Stomach (tissue), 4 donors: ENCODE data around the gene STK39.

Source experiments
- CTCF ChIP-seq, 7 experiments: fragments of 450-650 bp in 4 of 7; fragments of 200-600 bp in 3 of 7; sonication (generic) in 3 of 7; IDR thresholded peaks; one replicate each; pipeline ENCODE4 v1.5.1; 2016 to 2019; ENCODE audit warnings: antibody characterized with exemption in 7 of 7, control low read depth in 2 of 7, mild to moderate bottlenecking in 1 of 7
- POLR2A ChIP-seq, 4 donors: fragments of 450-650 bp; IDR thresholded peaks; one replicate each; pipeline ENCODE4 v1.6.1; 2016; ENCODE audit warnings: antibody characterized with exemption in 4 of 4, control low read depth in 2 of 4, mild to moderate bottlenecking in 1 of 4, moderate library complexity in 1 of 4
- POLR2AphosphoS5 ChIP-seq, 3 donors: sonication (generic); formaldehyde crosslinking; IDR thresholded peaks; one replicate each; pipeline ENCODE4 v1.6.1; 2016; ENCODE audit warnings: antibody characterized with exemption in 3 of 3

- TF ChIP-seq POLR2AphosphoS5 (IDR thresholded peaks at IDR 0.05) (no peak), CTCF (IDR thresholded peaks at IDR 0.05) (no peak), POLR2A (IDR thresholded peaks at IDR 0.05) (no peak)
These were observed 284.8 kb downstream of the STK39 start for GRCh38 chr2:167962436-167963226.
